AG04449 (cell line): ENCODE results near the gene ARMC9.

ENCODE experiments used
- CTCF ChIA-PET: fragments of 350-600 bp; formaldehyde crosslinking; extraction: SDS; loops from one replicate; lab custom pipeline; 2021; ENCODE audit warnings: antibody characterized with exemption; lab: Yijun Ruan, JAX
- POLR2A ChIA-PET: fragments of 400-600, 350-600 bp; formaldehyde crosslinking; extraction: SDS; loops from one replicate; lab custom pipeline; 2020; ENCODE audit warnings: antibody characterized with exemption, inconsistent platforms; lab: Yijun Ruan, JAX
- DNase-seq: peaks from one replicate; pipeline ENCODE4 v3.0.0-alpha.2; 2010; ENCODE audit warnings: low read depth, low spot score
- H3K4me3 ChIP-seq: 2 replicates; pipeline ENCODE4 v1.5.1; 2011; ENCODE audit warnings: low read depth, mild to moderate bottlenecking, control low read depth, low read length
- CTCF ChIP-seq: IDR thresholded peaks from one replicate; pipeline ENCODE4 v1.5.1; 2011; ENCODE audit warnings: mild to moderate bottlenecking, moderate library complexity, low read length, control low read depth, inconsistent platforms; ENCODE audit not compliant: insufficient read depth; ENCODE audit errors: missing control alignments

ARMC9 gene

GRCh38 chr2:231308219-231308618 is 109.8 kb downstream of the ARMC9 start:
- TF ChIP-seq CTCF, result no peak
- POLR2A ChIA-PET, result interaction anchor here (0.5 kb wide), 1 partner anchor 78 kb away, joined by 4 read pairs; no protein-coding TSS in a partner anchor
- no peak overlapping the region for H3K4me3 ChIP-seq
- no peak for DNase-seq
- CTCF ChIA-PET, result interaction anchor here (1.2 to 4.0 kb wide), 2 partner anchors 11 to 15 kb away, joined by 3 to 28 read pairs; no protein-coding TSS in a partner anchor

- no peak for TF ChIP-seq CTCF
- no peak for DNase-seq
- H3K4me3 ChIP-seq, result no peak overlapping the region
- POLR2A ChIA-PET, result no interaction called here
- CTCF ChIA-PET, result interaction anchor here (1.2 to 1.7 kb wide), 3 partner anchors 12 to 15 kb away, joined by 3 to 5 read pairs (median 3); no protein-coding TSS in a partner anchor
Observed at GRCh38 chr2:231308631-231309428, 110.4 kb downstream of the ARMC9 start.

- no peak for DNase-seq
- CTCF ChIA-PET, result interaction anchor here (1.0 to 2.3 kb wide), 2 partner anchors 12 to 259 kb away, joined by 3 to 10 read pairs; no protein-coding TSS in a partner anchor
- POLR2A ChIA-PET, result no interaction called here
- no peak for TF ChIP-seq CTCF
- H3K4me3 ChIP-seq, result no peak overlapping the region
Observed at GRCh38 chr2:231312066-231312465, 113.6 kb downstream of the ARMC9 start.

- H3K4me3 ChIP-seq, result no peak overlapping the region
- POLR2A ChIA-PET, result no interaction called here
- CTCF ChIA-PET, result no interaction called here
- TF ChIP-seq CTCF, result no peak
- no peak for DNase-seq
Observed at GRCh38 chr2:231315896-231316295, 117.5 kb downstream of the ARMC9 start.

- DNase-seq, result no peak
- H3K4me3 ChIP-seq, result no peak overlapping the region
- CTCF ChIA-PET, result interaction anchor here (0.7 to 1.0 kb wide), 2 partner anchors 19 to 94 kb away, joined by 3 read pairs; no protein-coding TSS in a partner anchor
- POLR2A ChIA-PET, result no interaction called here
- TF ChIP-seq CTCF, result no peak
Observed at GRCh38 chr2:231317579-231317978, 119.1 kb downstream of the ARMC9 start.

GRCh38 chr2:231318436-231318835 is 120.0 kb downstream of the ARMC9 start:
- POLR2A ChIA-PET, result no interaction called here
- no peak for DNase-seq
- no peak for TF ChIP-seq CTCF
- CTCF ChIA-PET, result interaction anchor here (1.0 kb wide), 1 partner anchor 20 kb away, joined by 3 read pairs; no protein-coding TSS in a partner anchor
- no peak overlapping the region for H3K4me3 ChIP-seq
